22Rv1 (cell line): ENCODE data around the gene RNU6-7.

Experiments used
- CTCF ChIP-seq: fragments of 450-650 bp; IDR thresholded peaks from 2 replicates; pipeline ENCODE4 v1.5.1; 2017; ENCODE audit warnings: mild to moderate bottlenecking
- ZFX ChIP-seq: fragments of 450-650 bp; IDR thresholded peaks from 2 replicates; pipeline ENCODE4 v1.6.1; 2017; ENCODE audit warnings: antibody characterized with exemption, borderline replicate concordance

GRCh38 chr14:32233260-32233659 is 31.4 kb downstream of the RNU6-7 start:
- TF ChIP-seq CTCF (no peak), ZFX (no peak)
